ENCODE data around the gene SNX13. TPM values are rescaled to one million over a fixed set of nuclear protein-coding genes. Genes with fewer than 3 reads are reported as not detected.

SNX13 gene
- total RNA-seq, 1 experiment from 2014 or later = 29.0 TPM

DNA sequence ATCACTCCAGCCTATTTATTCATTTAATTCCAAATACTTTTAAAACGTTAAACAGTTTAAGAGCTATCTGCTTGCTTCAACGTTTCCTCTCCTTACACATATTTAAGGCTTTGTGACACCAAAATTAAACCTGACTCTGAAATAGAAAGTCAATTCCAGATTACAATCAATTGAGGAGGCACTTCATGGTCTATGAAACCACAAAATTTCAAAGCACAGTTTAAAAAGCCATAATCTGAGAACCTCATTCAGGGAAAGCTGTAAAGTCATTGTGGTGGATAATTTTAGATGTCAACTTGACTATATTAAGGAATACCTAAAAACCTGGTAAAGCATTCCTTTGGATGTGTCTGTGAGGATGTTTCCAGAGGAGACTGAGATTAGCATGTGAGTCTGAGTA is 6.2 kb downstream of the SNX13 start:
- H2AFZ ChIP-seq (ENCODE audit: low read length) = no peak overlapping the region
- H3K23ac ChIP-seq (ENCODE audit: insufficient read length, low read depth, low read length) = no peak overlapping the region
- H2BK15ac ChIP-seq (ENCODE audit: low read depth, low read length) = no peak overlapping the region
- no peak overlapping the region for H4K5ac ChIP-seq (ENCODE audit: insufficient read length, low read depth, low read length)
- H3K9ac ChIP-seq (ENCODE audit: extremely low read depth, insufficient read length, low read length) = no peak overlapping the region
- H2BK20ac ChIP-seq (ENCODE audit: low read depth, low read length, poor library complexity, severe bottlenecking) = no peak overlapping the region
- no peak overlapping the region for H2BK5ac ChIP-seq (ENCODE audit: insufficient read length, low read length)
- WGBS (ENCODE audit: extremely low coverage, insufficient read length, low lambda C conversion rate) = no CpG with 5 or more reads among the region's 2 CpGs
- no peaks in the 10 kb centered on the region for H3K27me3 Mint-ChIP-seq (ENCODE audit: low read depth)
- no peak overlapping the region for H3K27ac ChIP-seq (ENCODE audit: insufficient read length, low read depth, low read length)
- no peak overlapping the region for H3K4me2 ChIP-seq (ENCODE audit: insufficient read depth, insufficient read length, low read length)
- no peak overlapping the region for H3T11ph ChIP-seq (ENCODE audit: low read length)
- H3K18ac ChIP-seq (ENCODE audit: insufficient read length, low read depth, low read length) = no peak overlapping the region
- H3K9me3 ChIP-seq (ENCODE audit: control insufficient read depth, low read depth, low read length) = no peaks in the 10 kb centered on the region
- H3K27ac Mint-ChIP-seq = no peak overlapping the region
- no peaks in the 10 kb centered on the region for H4K20me1 ChIP-seq (ENCODE audit: control insufficient read depth, insufficient read depth, insufficient read length)
- H3K56ac ChIP-seq (ENCODE audit: insufficient read length, low read depth, low read length) = no peak overlapping the region
- TF ChIP-seq, protein P1, sequence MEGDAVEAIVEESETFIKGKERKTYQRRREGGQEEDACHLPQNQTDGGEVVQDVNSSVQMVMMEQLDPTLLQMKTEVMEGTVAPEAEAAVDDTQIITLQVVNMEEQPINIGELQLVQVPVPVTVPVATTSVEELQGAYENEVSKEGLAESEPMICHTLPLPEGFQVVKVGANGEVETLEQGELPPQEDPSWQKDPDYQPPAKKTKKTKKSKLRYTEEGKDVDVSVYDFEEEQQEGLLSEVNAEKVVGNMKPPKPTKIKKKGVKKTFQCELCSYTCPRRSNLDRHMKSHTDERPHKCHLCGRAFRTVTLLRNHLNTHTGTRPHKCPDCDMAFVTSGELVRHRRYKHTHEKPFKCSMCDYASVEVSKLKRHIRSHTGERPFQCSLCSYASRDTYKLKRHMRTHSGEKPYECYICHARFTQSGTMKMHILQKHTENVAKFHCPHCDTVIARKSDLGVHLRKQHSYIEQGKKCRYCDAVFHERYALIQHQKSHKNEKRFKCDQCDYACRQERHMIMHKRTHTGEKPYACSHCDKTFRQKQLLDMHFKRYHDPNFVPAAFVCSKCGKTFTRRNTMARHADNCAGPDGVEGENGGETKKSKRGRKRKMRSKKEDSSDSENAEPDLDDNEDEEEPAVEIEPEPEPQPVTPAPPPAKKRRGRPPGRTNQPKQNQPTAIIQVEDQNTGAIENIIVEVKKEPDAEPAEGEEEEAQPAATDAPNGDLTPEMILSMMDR (conservative IDR thresholded peaks at IDR 0.05) = no peak
- H3K4me1 ChIP-seq (ENCODE audit: insufficient read depth, low read length) = peaks cover 2% of the 10 kb centered on the region; the same call in 1 of the 2 replicates
- peaks cover 1% of the 10 kb centered on the region for H3K23me2 ChIP-seq (ENCODE audit: insufficient read length, low read depth, low read length, poor library complexity, severe bottlenecking)
- H3K4me3 Mint-ChIP-seq = no peak overlapping the region
- no peak overlapping the region for H2BK120ac ChIP-seq (ENCODE audit: low read depth, low read length, poor library complexity, severe bottlenecking)
- no peak overlapping the region for H4K91ac ChIP-seq (ENCODE audit: insufficient read length, low read depth, low read length)
- no peak overlapping the region for H4K8ac ChIP-seq (replicated peaks; ENCODE audit: insufficient read length, low read depth, low read length)
- no peaks in the 10 kb centered on the region for H3K27me3 ChIP-seq (ENCODE audit: insufficient read depth, low read length)
- no peak overlapping the region for H3K4ac ChIP-seq (ENCODE audit: low read depth, low read length)
- H3K4me1 Mint-ChIP-seq = peaks cover 30 to 39% of the 10 kb centered on the region in 2 experiments
- no peaks in the 10 kb centered on the region for H3K36me3 Mint-ChIP-seq (ENCODE audit: insufficient read depth in 1 of 3, low read depth in 3 of 3)
- no peak overlapping the region for H2AK5ac ChIP-seq (ENCODE audit: insufficient read length, low read length)
- no peaks in the 10 kb centered on the region for H3K79me1 ChIP-seq (ENCODE audit: insufficient read depth, low read depth, low read length, poor library complexity, severe bottlenecking)
- no peaks in the 10 kb centered on the region for H3K9me3 Mint-ChIP-seq
- H2BK12ac ChIP-seq (ENCODE audit: insufficient read length, low read depth, low read length) = no peak overlapping the region
- no peak overlapping the region for H3K14ac ChIP-seq (ENCODE audit: insufficient read depth, low read length)
- no peak for DNase-seq
- H3K79me2 ChIP-seq (ENCODE audit: insufficient read depth, low read length) = peaks cover 9% of the 10 kb centered on the region; the same call in 1 of the 2 replicates
